ENCODE measurements around the gene TRABD2A.

TRABD2A gene

GRCh38 chr2:84914334-84914733 lies 33.5 kb upstream of the TRABD2A start:
- Histone ChIP-seq H3K27me3 (ENCODE audit: control insufficient read depth in 1 of 2, insufficient read depth in 2 of 2, low read length in 2 of 2) (no peaks in the 10 kb centered on the region), H3K4me3 (ENCODE audit: low read depth in 1 of 2, low read length in 2 of 2) (no peak overlapping the region), H3K4me1 (ENCODE audit: insufficient read depth, low read length) (no peaks in the 10 kb centered on the region), H3K27ac (ENCODE audit: low read depth, low read length) (no peak overlapping the region), H3K36me3 (ENCODE audit: insufficient read depth, low read length) (no peaks in the 10 kb centered on the region), H3K9me3 (ENCODE audit: low read length) (no peaks in the 10 kb centered on the region), H3K9ac (ENCODE audit: low read length) (no peak overlapping the region)

GRCh38 chr2:84912984-84913383 lies 32.1 kb upstream of the TRABD2A start:
- H3K27ac ChIP-seq (ENCODE audit: low read depth, low read length), result no peak overlapping the region
- no peaks in the 10 kb centered on the region for H3K9me3 ChIP-seq (ENCODE audit: low read length)
- no peaks in the 10 kb centered on the region for H3K36me3 ChIP-seq (ENCODE audit: insufficient read depth, low read length)
- no peak overlapping the region for H3K4me3 ChIP-seq (ENCODE audit: low read depth in 1 of 2, low read length in 2 of 2)
- H3K9ac ChIP-seq (ENCODE audit: low read length), result no peak overlapping the region
- H3K27me3 ChIP-seq (ENCODE audit: control insufficient read depth in 1 of 2, insufficient read depth in 2 of 2, low read length in 2 of 2), result no peaks in the 10 kb centered on the region
- H3K4me1 ChIP-seq (ENCODE audit: insufficient read depth, low read length), result no peaks in the 10 kb centered on the region

- Histone ChIP-seq H3K36me3 (ENCODE audit: insufficient read depth, low read length) (no peaks in the 10 kb centered on the region), H3K27ac (ENCODE audit: low read depth, low read length) (no peak overlapping the region), H3K9me3 (ENCODE audit: low read length) (no peaks in the 10 kb centered on the region), H3K4me1 (ENCODE audit: insufficient read depth, low read length) (peaks cover 10% of the 10 kb centered on the region), H3K9ac (ENCODE audit: low read length) (no peak overlapping the region), H3K27me3 (ENCODE audit: control insufficient read depth in 1 of 2, insufficient read depth in 2 of 2, low read length in 2 of 2) (no peaks in the 10 kb centered on the region), H3K4me3 (ENCODE audit: low read depth in 1 of 2, low read length in 2 of 2) (no peak overlapping the region)
Measured at GRCh38 chr2:84911135-84911678, 30.3 kb upstream of the TRABD2A start.

GRCh38 chr2:84908948-84909713 lies 28.2 kb upstream of the TRABD2A start:
- no peak overlapping the region for H3K4me3 ChIP-seq (ENCODE audit: low read depth in 1 of 2, low read length in 2 of 2)
- H3K36me3 ChIP-seq (ENCODE audit: insufficient read depth, low read length), result no peaks in the 10 kb centered on the region
- no peak overlapping the region for H3K27ac ChIP-seq (ENCODE audit: low read depth, low read length)
- H3K4me1 ChIP-seq (ENCODE audit: insufficient read depth, low read length), result peaks cover 14% of the 10 kb centered on the region
- H3K27me3 ChIP-seq (ENCODE audit: control insufficient read depth in 1 of 2, insufficient read depth in 2 of 2, low read length in 2 of 2), result no peaks in the 10 kb centered on the region
- H3K9me3 ChIP-seq (ENCODE audit: low read length), result no peaks in the 10 kb centered on the region
- no peak overlapping the region for H3K9ac ChIP-seq (ENCODE audit: low read length)

GRCh38 chr2:84906900-84907714 lies 26.2 kb upstream of the TRABD2A start:
- peaks cover 14% of the 10 kb centered on the region for H3K4me1 ChIP-seq (ENCODE audit: insufficient read depth, low read length)
- H3K36me3 ChIP-seq (ENCODE audit: insufficient read depth, low read length), result no peaks in the 10 kb centered on the region
- no peaks in the 10 kb centered on the region for H3K9me3 ChIP-seq (ENCODE audit: low read length)
- H3K4me3 ChIP-seq (ENCODE audit: low read depth in 1 of 2, low read length in 2 of 2), result peak overlapping the region; percentile 82 to 93
- H3K9ac ChIP-seq (ENCODE audit: low read length), result peak overlapping the region; percentile 72
- H3K27me3 ChIP-seq (ENCODE audit: control insufficient read depth in 1 of 2, insufficient read depth in 2 of 2, low read length in 2 of 2), result no peaks in the 10 kb centered on the region
- peak overlapping the region; percentile 93 for H3K27ac ChIP-seq (ENCODE audit: low read depth, low read length)

- H3K4me3 ChIP-seq (ENCODE audit: low read depth in 1 of 2, low read length in 2 of 2), result peak overlapping the region; percentile 82 to 93
- H3K9me3 ChIP-seq (ENCODE audit: low read length), result no peaks in the 10 kb centered on the region
- H3K9ac ChIP-seq (ENCODE audit: low read length), result peak overlapping the region; percentile 72
- no peaks in the 10 kb centered on the region for H3K36me3 ChIP-seq (ENCODE audit: insufficient read depth, low read length)
- H3K27ac ChIP-seq (ENCODE audit: low read depth, low read length), result peak overlapping the region; percentile 93
- H3K4me1 ChIP-seq (ENCODE audit: insufficient read depth, low read length), result peaks cover 14% of the 10 kb centered on the region
- no peaks in the 10 kb centered on the region for H3K27me3 ChIP-seq (ENCODE audit: control insufficient read depth in 1 of 2, insufficient read depth in 2 of 2, low read length in 2 of 2)
Measured at GRCh38 chr2:84906108-84906899, 25.4 kb upstream of the TRABD2A start.

- Histone ChIP-seq H3K9ac (ENCODE audit: low read length) (peak within 1 kb of the TSS; percentile 72), H3K4me1 (ENCODE audit: insufficient read depth, low read length) (peaks cover 14% of the 10 kb centered on the region), H3K9me3 (ENCODE audit: low read length) (no peaks in the 10 kb centered on the region), H3K4me3 (ENCODE audit: low read depth in 1 of 2, low read length in 2 of 2) (peak within 1 kb of the TSS; percentile 82 to 93), H3K27me3 (ENCODE audit: control insufficient read depth in 1 of 2, insufficient read depth in 2 of 2, low read length in 2 of 2) (no peaks in the 10 kb centered on the region), H3K27ac (ENCODE audit: low read depth, low read length) (peak within 1 kb of the TSS; percentile 93), H3K36me3 (ENCODE audit: insufficient read depth, low read length) (no peaks in the 10 kb centered on the region)
Measured at GRCh38 chr2:84905181-84906107, 24.6 kb upstream of the TRABD2A start, which contains the start of gene TMSB10. Gene TMSB10 (plus strand): TSS chr2:84905656.

- peaks cover 14% of the 10 kb centered on the region for H3K4me1 ChIP-seq (ENCODE audit: insufficient read depth, low read length)
- peak overlapping the region; percentile 93 for H3K27ac ChIP-seq (ENCODE audit: low read depth, low read length)
- peak overlapping the region; percentile 82 to 93 for H3K4me3 ChIP-seq (ENCODE audit: low read depth in 1 of 2, low read length in 2 of 2)
- no peaks in the 10 kb centered on the region for H3K36me3 ChIP-seq (ENCODE audit: insufficient read depth, low read length)
- no peaks in the 10 kb centered on the region for H3K9me3 ChIP-seq (ENCODE audit: low read length)
- no peaks in the 10 kb centered on the region for H3K27me3 ChIP-seq (ENCODE audit: control insufficient read depth in 1 of 2, insufficient read depth in 2 of 2, low read length in 2 of 2)
- H3K9ac ChIP-seq (ENCODE audit: low read length), result no peak overlapping the region
Measured at GRCh38 chr2:84904717-84905174, 23.9 kb upstream of the TRABD2A start.

- Histone ChIP-seq H3K27ac (ENCODE audit: low read depth, low read length) (peak overlapping the region; percentile 4), H3K4me3 (ENCODE audit: low read depth in 1 of 2, low read length in 2 of 2) (peak overlapping the region in 1 of 2 donors; percentile 82), H3K9me3 (ENCODE audit: low read length) (no peaks in the 10 kb centered on the region), H3K27me3 (ENCODE audit: control insufficient read depth in 1 of 2, insufficient read depth in 2 of 2, low read length in 2 of 2) (no peaks in the 10 kb centered on the region), H3K4me1 (ENCODE audit: insufficient read depth, low read length) (peaks cover 14% of the 10 kb centered on the region), H3K36me3 (ENCODE audit: insufficient read depth, low read length) (no peaks in the 10 kb centered on the region), H3K9ac (ENCODE audit: low read length) (no peak overlapping the region)
Measured at GRCh38 chr2:84904151-84904550, 23.3 kb upstream of the TRABD2A start.

- no peak overlapping the region for H3K9ac ChIP-seq (ENCODE audit: low read length)
- peaks cover 21% of the 10 kb centered on the region for H3K4me1 ChIP-seq (ENCODE audit: insufficient read depth, low read length)
- no peaks in the 10 kb centered on the region for H3K27me3 ChIP-seq (ENCODE audit: control insufficient read depth in 1 of 2, insufficient read depth in 2 of 2, low read length in 2 of 2)
- H3K4me3 ChIP-seq (ENCODE audit: low read depth in 1 of 2, low read length in 2 of 2), result no peak overlapping the region
- H3K9me3 ChIP-seq (ENCODE audit: low read length), result no peaks in the 10 kb centered on the region
- H3K27ac ChIP-seq (ENCODE audit: low read depth, low read length), result no peak overlapping the region
- H3K36me3 ChIP-seq (ENCODE audit: insufficient read depth, low read length), result no peaks in the 10 kb centered on the region
Measured at GRCh38 chr2:84902526-84902925, 21.6 kb upstream of the TRABD2A start.
